CD4-positive, alpha-beta T cell (primary cell): ENCODE data around the gene CCDC12. TPM values are rescaled to one million over a fixed set of nuclear protein-coding genes. Genes with fewer than 3 reads are reported as not detected.
A peak's percentile ranks its signal among the peaks of the same experiment; 100 is the strongest.

ENCODE experiments used
- ATAC-seq: fragments of 200-7000 bp; cut with Tn5 transposase; one replicate; pipeline ENCODE4 v1.10.0; 2022; ENCODE audit warnings: mild to moderate bottlenecking; ENCODE audit not compliant: poor library complexity
- CTCF ChIA-PET: fragments of 350-600 bp; sonication (Branson Sonifier 250); formaldehyde crosslinking; loops from one replicate; lab custom pipeline; 2021; ENCODE audit warnings: antibody characterized with exemption, inconsistent platforms; lab: Charles Lee
- POLR2A ChIA-PET: fragments of 350-600 bp; sonication (Branson Sonifier 250); formaldehyde crosslinking; loops from one replicate; lab custom pipeline; 2021; ENCODE audit warnings: antibody characterized with exemption, inconsistent platforms; lab: Charles Lee
- DNase-seq, 14 experiments: peaks; one replicate each; pipeline ENCODE4 v3.0.0-alpha.2; 2013 to 2020; ENCODE audit warnings: mixed read lengths in 2 of 14
- H3K27ac ChIP-seq, 2 donors: one replicate each; pipeline versions ENCODE4 v1.5.1 to v1.7.0; 2013; ENCODE audit warnings: low read length in 2 of 2, low read depth in 1 of 2, mild to moderate bottlenecking in 1 of 2
- H3K27me3 ChIP-seq, 2 experiments: 1 replicate in 1 of 2; 2 replicates in 1 of 2; pipeline versions ENCODE4 v1.6.1 to v1.7.0; 2013; ENCODE audit warnings: low read length in 2 of 2, control low read depth in 1 of 2, mild to moderate bottlenecking in 1 of 2, moderate library complexity in 1 of 2; ENCODE audit not compliant: insufficient read depth in 2 of 2, control insufficient read depth in 1 of 2
- H3K36me3 ChIP-seq: one replicate; pipeline ENCODE4 v1.6.1; 2013; ENCODE audit warnings: low read length, control low read depth; ENCODE audit not compliant: insufficient read depth
- H3K4me1 ChIP-seq: one replicate; pipeline ENCODE4 v1.6.1; 2013; ENCODE audit warnings: low read length, control low read depth; ENCODE audit not compliant: insufficient read depth
- H3K4me3 ChIP-seq: one replicate; pipeline ENCODE4 v1.5.1; 2013; ENCODE audit warnings: mild to moderate bottlenecking, low read length, moderate library complexity
- H3K9me3 ChIP-seq, 2 experiments: 1 replicate in 1 of 2; 2 replicates in 1 of 2; pipeline versions ENCODE4 v1.6.1 to v1.7.0; 2013; ENCODE audit warnings: low read length in 2 of 2, mild to moderate bottlenecking in 2 of 2, control low read depth in 1 of 2, moderate library complexity in 1 of 2; ENCODE audit not compliant: control insufficient read depth in 1 of 2, insufficient read depth in 1 of 2
- H3K27ac Mint-ChIP-seq: one replicate; pipeline ENCODE4 v1.8.0; 2020; ENCODE audit warnings: mixed read lengths
- H3K27me3 Mint-ChIP-seq: one replicate; pipeline ENCODE4 v1.8.0; 2021; ENCODE audit warnings: mixed read lengths
- H3K36me3 Mint-ChIP-seq: one replicate; pipeline ENCODE4 v1.8.0; 2021; ENCODE audit warnings: low read depth, mixed read lengths
- H3K4me1 Mint-ChIP-seq: one replicate; pipeline ENCODE4 v1.8.0; 2021; ENCODE audit warnings: low read depth, mixed read lengths
- H3K4me3 Mint-ChIP-seq: one replicate; pipeline ENCODE4 v1.8.0; 2020; ENCODE audit warnings: mild to moderate bottlenecking, mixed read lengths
- H3K9me3 Mint-ChIP-seq: one replicate; pipeline ENCODE4 v1.8.0; 2020; ENCODE audit warnings: mixed read lengths
- intact Hi-C, 2 experiments: fragments of 100-400 bp; cut with DNase I in 1 of 2; cut with micrococcal nuclease in 1 of 2; formaldehyde crosslinking; loops; one replicate each; pipeline versions ENCODE4 v1.15.1 to v1.9.0; 2023 to 2025; cut with DNase I, micrococcal nuclease
- total RNA-seq, 174 experiments: library from RNA in 2 of 174; stranded (reverse) in 2 of 174; gene quantifications; one replicate each; pipeline ENCODE4 v1.2.3 and lab custom pipeline; 2021 to 2026
- TF ChIP-seq, protein P1 (sequence below): fragments of 200-600 bp; IDR thresholded peaks from one replicate; pipeline ENCODE4 v1.8.0; 2022; ENCODE audit warnings: antibody characterized with exemption, mild to moderate bottlenecking

The CCDC12 gene
- total RNA-seq, 2 experiments from 2014 or later, result 57.5 to 59.5 TPM

GRCh38 chr3:46972396-46972795 is 4.1 kb downstream of the CCDC12 start:
- Histone ChIP-seq H3K27ac (no peak overlapping the region), H3K4me1 (peaks cover 88% of the 10 kb centered on the region), H3K9me3 (no peaks in the 10 kb centered on the region), H3K4me3 (no peak overlapping the region), H3K36me3 (peaks cover 24% of the 10 kb centered on the region), H3K27me3 (no peaks in the 10 kb centered on the region)
- ChIA-PET CTCF (interaction anchor here (0.7 to 1.3 kb wide), 2 partner anchors 15 to 25 kb away, joined by 4 to 5 read pairs; no protein-coding TSS in a partner anchor), POLR2A (no interaction called here)
- DNase-seq (peak in 1 of 14 experiments; percentile 59), ATAC-seq (no peak)
- TF ChIP-seq, protein P1, sequence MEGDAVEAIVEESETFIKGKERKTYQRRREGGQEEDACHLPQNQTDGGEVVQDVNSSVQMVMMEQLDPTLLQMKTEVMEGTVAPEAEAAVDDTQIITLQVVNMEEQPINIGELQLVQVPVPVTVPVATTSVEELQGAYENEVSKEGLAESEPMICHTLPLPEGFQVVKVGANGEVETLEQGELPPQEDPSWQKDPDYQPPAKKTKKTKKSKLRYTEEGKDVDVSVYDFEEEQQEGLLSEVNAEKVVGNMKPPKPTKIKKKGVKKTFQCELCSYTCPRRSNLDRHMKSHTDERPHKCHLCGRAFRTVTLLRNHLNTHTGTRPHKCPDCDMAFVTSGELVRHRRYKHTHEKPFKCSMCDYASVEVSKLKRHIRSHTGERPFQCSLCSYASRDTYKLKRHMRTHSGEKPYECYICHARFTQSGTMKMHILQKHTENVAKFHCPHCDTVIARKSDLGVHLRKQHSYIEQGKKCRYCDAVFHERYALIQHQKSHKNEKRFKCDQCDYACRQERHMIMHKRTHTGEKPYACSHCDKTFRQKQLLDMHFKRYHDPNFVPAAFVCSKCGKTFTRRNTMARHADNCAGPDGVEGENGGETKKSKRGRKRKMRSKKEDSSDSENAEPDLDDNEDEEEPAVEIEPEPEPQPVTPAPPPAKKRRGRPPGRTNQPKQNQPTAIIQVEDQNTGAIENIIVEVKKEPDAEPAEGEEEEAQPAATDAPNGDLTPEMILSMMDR, result no peak
- intact Hi-C loops, result no loop called here
- Mint-ChIP-seq H3K4me1 (peaks cover 85% of the 10 kb centered on the region), H3K9me3 (no peaks in the 10 kb centered on the region), H3K27ac (peak overlapping the region; percentile 73), H3K27me3 (no peaks in the 10 kb centered on the region), H3K4me3 (peak overlapping the region; percentile 74), H3K36me3 (peaks cover 63% of the 10 kb centered on the region)

- ChIA-PET POLR2A (no interaction called here), CTCF (no interaction called here)
- Mint-ChIP-seq H3K36me3 (peaks cover 69% of the 10 kb centered on the region), H3K27ac (peak overlapping the region; percentile 73), H3K4me1 (peaks cover 87% of the 10 kb centered on the region), H3K27me3 (no peaks in the 10 kb centered on the region), H3K4me3 (peak overlapping the region; percentile 74), H3K9me3 (no peaks in the 10 kb centered on the region)
- TF ChIP-seq, protein P1, result no peak
- H3K27me3 ChIP-seq, result no peaks in the 10 kb centered on the region
- intact Hi-C loops, result no loop called here
- no peak for ATAC-seq
- no peak overlapping the region for H3K4me3 ChIP-seq
- H3K27ac ChIP-seq, result no peak overlapping the region
- H3K9me3 ChIP-seq, result no peaks in the 10 kb centered on the region
- H3K4me1 ChIP-seq, result peaks cover 88% of the 10 kb centered on the region
- H3K36me3 ChIP-seq, result peaks cover 24% of the 10 kb centered on the region
- DNase-seq, result peak in 1 of 14 experiments; percentile 43
Observed at GRCh38 chr3:46971742-46972141, 4.8 kb downstream of the CCDC12 start.

GRCh38 chr3:46971151-46971550 is 5.4 kb downstream of the CCDC12 start:
- Histone ChIP-seq H3K4me3 (no peak overlapping the region), H3K27ac (no peak overlapping the region), H3K27me3 (no peaks in the 10 kb centered on the region), H3K9me3 (no peaks in the 10 kb centered on the region), H3K4me1 (peaks cover 93% of the 10 kb centered on the region), H3K36me3 (peaks cover 24% of the 10 kb centered on the region)
- ChIA-PET POLR2A (interaction anchor here (1.2 kb wide), 1 partner anchor 16 kb away, joined by 3 read pairs; no protein-coding TSS in a partner anchor), CTCF (no interaction called here)
- H3K27ac Mint-ChIP-seq, result peak overlapping the region; percentile 73
- TF ChIP-seq, protein P1, result no peak
- no peaks in the 10 kb centered on the region for H3K9me3 Mint-ChIP-seq
- H3K27me3 Mint-ChIP-seq, result no peaks in the 10 kb centered on the region
- intact Hi-C loops, result no loop called here
- H3K4me3 Mint-ChIP-seq, result peak overlapping the region; percentile 74
- H3K36me3 Mint-ChIP-seq, result peaks cover 69% of the 10 kb centered on the region
- peaks cover 84% of the 10 kb centered on the region for H3K4me1 Mint-ChIP-seq
- no peak for DNase-seq
- ATAC-seq, result no peak
